Testis (tissue), 2 donors: ENCODE measurements around the gene CYP21A2.

Experiments used
- POLR2A ChIP-seq: fragments of 450-650 bp; IDR thresholded peaks from one replicate; pipeline ENCODE4 v1.6.1; 2017; ENCODE audit warnings: antibody characterized with exemption, mild to moderate bottlenecking, moderate library complexity
- TF ChIP-seq, protein P1 (sequence below), 3 experiments: fragments of 450-650 bp in 2 of 3; fragments of 200-600 bp in 1 of 3; sonication (generic) in 1 of 3; IDR thresholded peaks; one replicate each; pipeline ENCODE4 v1.5.1; 2016 to 2019; ENCODE audit warnings: antibody characterized with exemption in 3 of 3, mild to moderate bottlenecking in 2 of 3, moderate library complexity in 1 of 3

DNA sequence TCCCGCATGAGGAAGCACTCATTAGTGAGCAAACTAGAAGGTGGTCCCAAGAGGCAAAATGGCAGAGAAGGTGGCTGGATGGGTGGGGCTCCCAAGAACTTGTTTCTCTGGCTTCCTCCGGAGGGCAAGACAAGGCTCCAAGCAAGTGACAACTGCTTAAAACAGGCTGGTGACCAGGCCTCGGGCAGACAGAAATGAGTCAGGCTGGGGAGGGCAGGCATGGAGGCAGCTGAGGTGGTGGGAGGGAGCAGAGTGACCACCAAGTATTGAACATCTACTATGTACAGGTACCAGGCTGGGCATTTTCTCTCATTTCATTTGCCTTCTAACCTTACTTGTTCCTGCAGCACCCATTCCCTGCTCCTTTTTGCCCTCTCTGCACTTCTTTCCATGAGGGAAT, 37.6 kb downstream of the CYP21A2 start:
- TF ChIP-seq, protein P1, sequence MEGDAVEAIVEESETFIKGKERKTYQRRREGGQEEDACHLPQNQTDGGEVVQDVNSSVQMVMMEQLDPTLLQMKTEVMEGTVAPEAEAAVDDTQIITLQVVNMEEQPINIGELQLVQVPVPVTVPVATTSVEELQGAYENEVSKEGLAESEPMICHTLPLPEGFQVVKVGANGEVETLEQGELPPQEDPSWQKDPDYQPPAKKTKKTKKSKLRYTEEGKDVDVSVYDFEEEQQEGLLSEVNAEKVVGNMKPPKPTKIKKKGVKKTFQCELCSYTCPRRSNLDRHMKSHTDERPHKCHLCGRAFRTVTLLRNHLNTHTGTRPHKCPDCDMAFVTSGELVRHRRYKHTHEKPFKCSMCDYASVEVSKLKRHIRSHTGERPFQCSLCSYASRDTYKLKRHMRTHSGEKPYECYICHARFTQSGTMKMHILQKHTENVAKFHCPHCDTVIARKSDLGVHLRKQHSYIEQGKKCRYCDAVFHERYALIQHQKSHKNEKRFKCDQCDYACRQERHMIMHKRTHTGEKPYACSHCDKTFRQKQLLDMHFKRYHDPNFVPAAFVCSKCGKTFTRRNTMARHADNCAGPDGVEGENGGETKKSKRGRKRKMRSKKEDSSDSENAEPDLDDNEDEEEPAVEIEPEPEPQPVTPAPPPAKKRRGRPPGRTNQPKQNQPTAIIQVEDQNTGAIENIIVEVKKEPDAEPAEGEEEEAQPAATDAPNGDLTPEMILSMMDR (IDR thresholded peaks at IDR 0.05): no peak
- TF ChIP-seq POLR2A: no peak
